Non-pigmented ciliary epithelial cell (primary cell): ENCODE results near the gene VMAC.

Experiments used
- DNase-seq: peaks from one replicate; pipeline ENCODE4 v3.0.0-alpha.2; 2010; ENCODE audit warnings: low read depth

The VMAC gene

DNA sequence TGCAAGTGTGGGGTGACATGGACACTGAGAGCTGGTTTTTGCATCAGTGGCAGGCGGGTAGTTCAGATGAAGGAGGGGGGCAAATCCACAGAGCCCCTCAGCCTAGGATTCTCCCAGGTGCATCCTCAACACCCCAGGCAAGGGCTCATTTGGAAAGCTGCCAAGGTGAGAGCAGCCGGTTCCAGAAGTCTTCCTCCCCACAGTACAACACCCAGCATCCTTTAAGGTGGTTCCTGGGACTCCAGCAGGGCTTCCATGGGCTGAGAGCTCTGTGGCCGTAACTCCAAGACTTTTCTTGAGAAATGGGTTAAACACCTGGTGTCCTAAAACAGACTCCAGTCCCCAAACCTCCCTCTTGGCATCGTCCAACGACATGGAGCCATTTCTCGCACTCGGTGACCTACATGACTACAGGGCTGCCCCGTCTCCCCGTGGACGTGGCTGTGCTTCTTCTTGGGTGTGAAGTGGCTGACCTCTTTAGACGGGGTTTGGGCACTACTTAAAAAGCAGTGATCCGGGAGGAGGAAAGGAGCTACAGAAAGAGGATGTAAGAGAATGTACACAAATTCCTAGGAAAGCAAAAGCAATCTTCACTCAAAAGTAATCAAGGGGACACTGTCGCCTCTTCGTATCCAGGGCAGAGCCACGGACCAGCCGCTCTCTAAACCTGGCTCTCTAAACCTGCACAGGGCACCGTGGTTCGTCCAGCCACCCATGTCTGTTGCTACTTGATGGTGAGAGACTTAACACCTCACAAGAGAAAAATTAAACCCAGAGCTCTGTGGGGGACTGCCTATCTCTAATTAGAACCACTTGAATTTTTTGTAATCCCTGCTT lies 47.7 kb downstream of the VMAC start:
- DNase-seq = no peak

DNA sequence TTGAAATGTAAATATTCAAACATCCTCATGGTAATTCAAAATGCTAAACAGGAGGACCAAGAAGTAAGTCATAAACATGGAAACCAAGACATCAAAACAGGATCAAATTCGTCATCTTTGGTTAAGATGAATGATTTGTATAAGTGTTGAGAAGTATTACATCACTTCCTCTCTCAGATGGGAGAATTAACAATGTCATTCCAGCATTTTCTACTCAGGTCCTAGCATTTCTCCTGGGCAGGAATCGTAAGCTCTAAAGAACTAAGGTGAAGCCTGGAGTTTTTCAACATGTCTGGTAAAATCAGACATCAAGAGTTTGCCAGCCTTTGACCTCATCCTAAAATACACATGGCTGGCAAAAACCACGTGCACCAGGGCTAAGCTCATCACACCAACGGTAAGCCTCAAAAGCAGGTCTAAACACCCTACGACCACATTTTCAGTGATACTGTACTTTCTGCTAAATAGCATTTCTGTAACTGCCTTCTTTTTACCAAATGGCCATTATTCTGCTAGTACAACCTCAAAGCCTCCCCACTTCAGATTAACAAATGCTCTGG lies 48.4 kb downstream of the VMAC start:
- no peak for DNase-seq

DNA sequence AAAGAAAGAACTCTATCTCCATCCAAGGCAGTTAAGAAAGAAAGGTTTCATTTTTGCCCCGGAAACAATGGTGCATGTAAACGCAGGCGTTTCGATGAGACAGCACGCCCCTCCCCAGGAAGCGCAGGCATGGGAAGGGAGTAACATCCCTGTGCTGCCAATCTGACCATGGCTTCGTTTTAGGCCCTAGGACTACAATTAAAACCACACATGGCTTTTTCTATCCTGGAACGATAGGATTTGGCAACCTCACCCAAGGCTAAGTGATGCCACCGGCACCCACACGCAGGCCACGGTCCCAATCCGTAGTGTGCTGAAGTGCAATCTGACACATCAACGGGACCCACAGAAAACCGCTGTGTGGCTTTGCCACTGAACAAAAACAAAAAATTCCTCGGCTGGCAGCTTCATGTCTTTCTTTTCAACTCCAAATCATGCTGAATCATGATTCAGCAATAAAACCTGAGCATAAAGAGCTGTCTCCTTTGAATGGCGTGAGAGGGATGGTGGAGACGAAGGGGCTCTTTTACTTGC lies 49.1 kb downstream of the VMAC start:
- no peak for DNase-seq

DNA sequence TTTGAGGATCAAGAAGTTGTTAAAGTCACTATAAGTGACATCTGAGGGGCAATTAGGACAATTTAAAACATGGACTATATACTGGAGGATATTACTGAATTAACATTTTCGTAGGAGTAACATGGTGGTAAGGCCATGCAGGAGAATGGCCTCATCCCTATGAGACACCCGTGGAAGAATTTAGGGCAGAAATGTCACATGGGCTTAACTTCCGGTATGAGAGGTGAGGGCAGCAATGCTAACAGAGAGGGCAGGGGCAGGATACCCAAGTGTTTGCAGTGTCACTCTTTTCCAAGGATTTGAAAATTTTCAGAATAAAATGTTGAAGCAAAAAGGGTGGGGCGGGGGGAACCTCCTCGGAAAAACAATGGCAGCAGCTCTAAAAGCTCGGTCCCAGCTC lies 49.6 kb downstream of the VMAC start:
- DNase-seq = no peak

DNA sequence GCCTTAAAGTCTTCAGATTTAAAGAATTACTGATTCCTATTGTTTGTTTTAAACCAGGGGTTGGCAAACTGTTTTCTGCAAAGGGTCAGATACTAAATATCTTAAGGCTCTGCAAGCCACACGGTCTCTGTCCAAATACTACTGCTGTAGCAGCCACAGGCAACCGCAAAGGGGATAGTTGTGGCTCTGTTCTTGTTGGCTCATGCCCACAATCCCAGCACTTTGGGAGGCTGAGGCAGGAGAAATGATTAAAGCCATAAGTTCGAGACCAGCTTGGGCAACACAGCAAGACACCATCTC lies 50.9 kb downstream of the VMAC start:
- no peak for DNase-seq

DNA sequence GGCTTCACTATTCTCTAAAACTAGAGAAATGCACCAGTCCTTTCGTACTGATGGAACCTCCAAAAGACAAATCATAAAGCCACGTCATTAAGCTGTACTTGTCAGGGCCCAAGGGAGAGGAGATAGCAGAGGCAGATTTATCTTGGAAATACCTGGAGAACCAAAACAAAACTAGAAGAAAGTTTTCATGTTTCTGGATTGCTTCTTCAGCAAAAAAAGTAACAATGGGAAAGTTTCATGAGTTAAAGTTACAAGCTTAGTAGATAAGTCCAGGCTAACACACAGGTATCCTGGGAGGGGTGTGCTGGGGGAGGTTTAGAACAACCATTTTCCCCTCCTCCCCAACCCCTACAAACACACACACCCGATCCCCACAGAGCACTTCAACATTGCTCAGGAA lies 51.7 kb downstream of the VMAC start:
- no peak for DNase-seq

DNA sequence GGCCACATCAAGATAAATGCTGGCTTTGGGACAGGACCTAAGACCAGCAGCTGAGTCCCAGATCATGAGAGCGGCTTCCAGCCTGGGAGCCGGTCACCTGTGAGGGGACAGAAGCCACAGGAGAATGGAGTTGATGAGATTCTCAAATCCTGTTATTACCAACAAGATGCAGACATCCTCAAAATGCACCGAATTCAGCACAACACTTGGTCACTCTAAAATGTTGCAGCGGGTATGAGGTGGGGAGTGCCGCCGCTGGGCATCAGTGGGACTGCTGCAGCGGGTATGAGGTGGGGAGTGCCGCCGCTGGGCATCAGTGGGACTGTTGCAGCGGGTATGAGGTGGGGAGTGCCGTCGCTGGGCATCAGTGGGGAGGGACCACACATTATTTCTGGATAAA lies 52.1 kb downstream of the VMAC start:
- no peak for DNase-seq

DNA sequence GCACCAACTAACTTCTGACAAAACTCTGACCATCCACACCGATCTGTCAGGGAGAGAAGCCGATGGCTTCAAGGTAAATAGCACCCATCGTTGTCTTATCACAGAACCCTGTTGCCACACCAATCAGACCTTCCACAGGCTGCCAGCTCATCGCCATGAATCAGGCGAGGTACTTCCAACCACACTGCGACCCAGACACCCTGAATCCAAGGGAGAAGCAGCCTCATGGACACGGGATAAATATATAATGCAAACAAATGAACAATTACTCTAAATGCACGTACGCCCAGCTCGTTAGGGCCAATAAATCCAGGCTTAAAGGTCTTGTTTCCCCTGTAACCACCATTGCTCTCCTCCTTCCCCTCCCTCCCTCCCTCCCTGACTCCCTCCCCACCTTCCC lies 52.5 kb downstream of the VMAC start:
- no peak for DNase-seq

DNA sequence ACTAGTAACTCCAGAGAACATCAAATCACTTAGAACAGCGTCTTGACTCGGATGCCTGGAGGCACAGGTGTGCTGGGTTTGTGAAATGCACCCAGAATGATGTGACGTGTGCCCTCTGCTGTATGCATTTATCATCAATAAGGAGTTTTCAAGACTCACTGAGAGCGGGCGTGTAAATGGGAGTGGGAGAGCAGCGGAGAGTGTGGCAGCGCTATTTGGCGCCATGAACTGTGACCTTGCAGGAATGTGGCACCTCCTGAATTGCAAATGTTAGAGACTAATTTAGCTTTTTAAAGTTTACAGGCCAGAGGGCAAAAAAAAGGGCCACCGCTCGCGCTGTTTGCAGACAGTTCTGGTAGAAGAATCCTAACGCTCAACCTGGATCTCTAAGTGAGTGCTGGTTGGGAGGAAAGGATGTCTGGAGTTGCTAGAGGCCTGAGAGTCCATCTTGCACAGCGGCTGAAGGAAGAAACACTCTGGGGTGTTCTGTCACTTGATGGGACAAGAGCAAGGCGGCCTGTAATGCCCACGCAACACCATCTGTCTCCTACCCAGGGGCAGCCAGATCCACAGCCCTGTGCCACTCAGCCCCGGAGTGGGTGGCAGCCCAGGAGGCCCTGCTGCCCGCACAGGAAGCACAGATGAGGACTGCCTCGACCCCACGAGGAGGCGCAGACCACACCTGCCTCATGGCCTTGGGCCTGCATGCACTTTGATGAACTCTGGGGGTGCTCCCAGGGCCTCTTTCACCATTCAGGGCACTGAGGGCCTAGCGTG lies 53.6 kb downstream of the VMAC start:
- DNase-seq = no peak

DNA sequence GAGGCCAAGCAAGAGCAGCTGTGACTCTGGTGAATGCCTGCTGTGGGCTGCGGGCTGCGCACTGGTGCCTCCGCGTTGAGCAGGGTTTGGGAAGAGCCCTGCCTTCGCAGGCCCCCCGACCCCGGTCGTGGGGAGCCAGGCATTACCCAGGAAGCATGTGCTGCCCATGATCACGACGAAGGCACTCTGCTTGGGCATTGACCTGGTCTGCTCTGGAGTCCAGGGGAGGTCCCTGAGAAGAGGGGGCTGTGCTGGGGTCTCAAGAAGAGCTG lies 54.1 kb downstream of the VMAC start:
- no peak for DNase-seq

DNA sequence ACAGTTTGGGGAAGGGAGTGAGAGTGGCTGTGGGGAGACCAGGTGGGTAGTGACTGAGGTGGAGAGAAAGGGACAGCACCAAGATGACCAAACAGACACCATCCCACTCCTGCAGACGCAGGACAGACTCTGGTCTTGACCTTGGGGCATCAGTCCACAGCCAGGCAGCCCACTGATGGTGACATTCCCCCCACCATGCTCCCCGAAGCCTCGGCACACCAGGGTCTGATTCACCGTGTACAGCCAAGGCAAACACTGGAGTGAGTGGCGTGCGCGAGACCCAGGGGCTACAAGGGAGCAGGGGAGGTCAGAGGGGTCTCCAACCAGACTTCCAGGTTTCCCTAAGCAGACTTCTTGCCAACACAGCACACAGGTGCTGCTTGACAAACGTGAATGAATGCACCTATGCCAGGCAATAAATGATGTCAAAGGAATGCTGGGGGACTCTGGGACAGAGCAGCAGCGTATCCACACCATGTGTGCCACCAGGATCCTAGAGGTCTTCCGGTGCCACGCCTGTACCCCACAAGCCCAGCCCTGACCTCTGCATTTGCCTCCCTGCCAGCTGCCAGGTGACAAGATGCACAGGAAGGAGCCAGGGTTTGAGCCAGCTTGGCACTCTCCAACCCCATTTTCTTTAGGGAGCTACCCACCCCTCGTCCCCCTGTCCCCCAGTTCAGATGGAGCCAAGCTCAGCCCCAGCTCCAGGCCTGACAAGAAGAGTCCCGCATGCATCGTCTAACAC lies 54.8 kb downstream of the VMAC start:
- DNase-seq = no peak
